Hepatocyte (in vitro differentiated cells): ENCODE measurements around the gene ZNF341. TPM values are rescaled to one million over a fixed set of nuclear protein-coding genes. Genes with fewer than 3 reads are reported as not detected.
"Not testable (repeated sequence)": the region's sequence is repeated elsewhere in the genome, so short reads cannot be mapped to it uniquely, and the experiment has no call there.

Source experiments
- DNase-seq: peaks from one replicate; pipeline ENCODE4 v3.0.0-alpha.2; 2016; ENCODE audit warnings: low spot score
- H2AFZ ChIP-seq: fragments of 200-600 bp; sonication (generic); 2 replicates; pipeline ENCODE4 v1.6.0; 2016; ENCODE audit warnings: antibody characterized with exemption, mild to moderate bottlenecking
- H3K27ac ChIP-seq: fragments of 200-600 bp; sonication (generic); 2 replicates; pipeline ENCODE4 v1.5.1; 2016; ENCODE audit warnings: mild to moderate bottlenecking
- H3K27me3 ChIP-seq: fragments of 200-600 bp; sonication (generic); 2 replicates; pipeline ENCODE4 v1.6.1; 2016
- H3K36me3 ChIP-seq: fragments of 200-600 bp; sonication (generic); replicated peaks from 2 replicates; pipeline ENCODE4 v1.5.1; 2016; ENCODE audit warnings: low read depth; ENCODE audit not compliant: insufficient read depth
- H3K4me1 ChIP-seq: fragments of 200-600 bp; sonication (generic); 2 replicates; pipeline ENCODE4 v1.5.1; 2016; ENCODE audit warnings: mild to moderate bottlenecking, moderate library complexity; ENCODE audit not compliant: insufficient read depth
- H3K4me2 ChIP-seq: fragments of 200-600 bp; sonication (generic); 2 replicates; pipeline ENCODE4 v1.6.0; 2016
- H3K4me3 ChIP-seq: fragments of 200-600 bp; sonication (generic); 2 replicates; pipeline ENCODE4 v1.5.1; 2016; ENCODE audit warnings: mild to moderate bottlenecking
- H3K79me2 ChIP-seq: fragments of 200-600 bp; sonication (generic); 2 replicates; pipeline ENCODE4 v1.6.0; 2017; ENCODE audit warnings: mild to moderate bottlenecking
- H3K9me2 ChIP-seq: fragments of 200-600 bp; sonication (generic); replicated peaks from 2 replicates; pipeline ENCODE4 v1.6.0; 2017; ENCODE audit warnings: mild to moderate bottlenecking; ENCODE audit not compliant: insufficient read depth
- H3K9me3 ChIP-seq: fragments of 200-600 bp; sonication (generic); 2 replicates; pipeline ENCODE4 v1.5.1; 2016; ENCODE audit warnings: low read depth, mild to moderate bottlenecking
- H4K20me1 ChIP-seq: fragments of 200-600 bp; sonication (generic); 2 replicates; pipeline ENCODE4 v1.6.0; 2016; ENCODE audit warnings: mild to moderate bottlenecking; ENCODE audit not compliant: insufficient read depth, poor library complexity, severe bottlenecking
- CTCF ChIP-seq: fragments of 200-600 bp; sonication (generic); IDR thresholded peaks from 2 replicates; pipeline ENCODE4 v1.5.1; 2016; ENCODE audit warnings: antibody characterized with exemption, mild to moderate bottlenecking; ENCODE audit not compliant: poor library complexity
- EZH2 ChIP-seq: fragments of 200-600 bp; sonication (generic); IDR thresholded peaks from 2 replicates; pipeline ENCODE4 v1.6.1; 2016; ENCODE audit warnings: antibody characterized with exemption, mild to moderate bottlenecking, borderline replicate concordance
- EZH2phosphoT487 ChIP-seq: fragments of 200-600 bp; sonication (generic); IDR thresholded peaks from one replicate; pipeline ENCODE4 v1.6.1; 2018; ENCODE audit warnings: antibody characterized with exemption, mild to moderate bottlenecking, low read depth, moderate library complexity; ENCODE audit not compliant: unreplicated experiment, severe bottlenecking
- WGBS: methylation state at CpG from one replicate; pipeline ENCODE4 v1.1.6; 2016; ENCODE audit warnings: low lambda C conversion rate; ENCODE audit errors: missing lambda C conversion rate; 5-methylcytosine and 5-hydroxymethylcytosine counted together
- polyA plus RNA-seq: library from polyadenylated mRNA; unstranded; fragments of >200 nt; fragmentation: Nextera tagmentation; extraction: Ambion mirVana; gene quantifications from 2 replicates; pipeline ENCODE4 v1.2.1, GENCODE V29; 2016
- total RNA-seq: library from RNA; depleted of rRNA; stranded (reverse); fragments of >200 nt; gene quantifications from 2 replicates; pipeline ENCODE4 v1.2.3, GENCODE V29; 2014

Gene ZNF341
- total and polyA plus RNA-seq, 2 experiments from 2014 or later = 2.3 to 3.6 TPM

GRCh38 chr20:33751775-33752174, 20.0 kb downstream of the ZNF341 start:
- TF ChIP-seq CTCF = no peak
- TF ChIP-seq EZH2phosphoT487 = no peak
- TF ChIP-seq EZH2 = no peak
- Histone ChIP-seq H3K4me2 (no peak overlapping the region), H3K4me3 (no peak overlapping the region), H3K27ac (no peak overlapping the region), H2AFZ (no peak overlapping the region), H3K4me1 (no peaks in the 10 kb centered on the region), H3K27me3 (no peaks in the 10 kb centered on the region), H3K36me3 (no peaks in the 10 kb centered on the region), H3K9me3 (no peaks in the 10 kb centered on the region), H3K9me2 (no peaks in the 10 kb centered on the region), H4K20me1 (no peaks in the 10 kb centered on the region), H3K79me2 (no peaks in the 10 kb centered on the region)
- no peak for DNase-seq
- WGBS = 94% methylated on average over 4 of the region's 4 CpGs

- TF ChIP-seq EZH2phosphoT487 = no peak
- H3K4me1 ChIP-seq = no peaks in the 10 kb centered on the region
- H3K9me2 ChIP-seq = no peaks in the 10 kb centered on the region
- H3K4me3 ChIP-seq = no peak overlapping the region
- H3K36me3 ChIP-seq = no peaks in the 10 kb centered on the region
- no peaks in the 10 kb centered on the region for H3K9me3 ChIP-seq
- no peaks in the 10 kb centered on the region for H4K20me1 ChIP-seq
- no peak for DNase-seq
- H3K4me2 ChIP-seq = no peak overlapping the region
- H3K79me2 ChIP-seq = no peaks in the 10 kb centered on the region
- 93% methylated on average over 7 of the region's 7 CpGs for WGBS
- H3K27ac ChIP-seq = no peak overlapping the region
- no peak overlapping the region for H2AFZ ChIP-seq
- no peaks in the 10 kb centered on the region for H3K27me3 ChIP-seq
These were observed 21.3 kb downstream of the ZNF341 start for GRCh38 chr20:33753143-33753542.

GRCh38 chr20:33753763-33754162, 22.0 kb downstream of the ZNF341 start:
- Histone ChIP-seq H3K27ac (no peak overlapping the region), H3K79me2 (no peaks in the 10 kb centered on the region), H3K4me3 (no peak overlapping the region), H3K4me1 (no peaks in the 10 kb centered on the region), H4K20me1 (no peaks in the 10 kb centered on the region), H3K36me3 (no peaks in the 10 kb centered on the region), H3K4me2 (no peak overlapping the region), H3K9me2 (no peaks in the 10 kb centered on the region), H3K9me3 (no peaks in the 10 kb centered on the region), H3K27me3 (no peaks in the 10 kb centered on the region), H2AFZ (no peak overlapping the region)
- DNase-seq = no peak
- no peak for TF ChIP-seq EZH2
- TF ChIP-seq CTCF = no peak
- TF ChIP-seq EZH2phosphoT487 = no peak
- 95% methylated on average over 5 of the region's 5 CpGs for WGBS

GRCh38 chr20:33755936-33756490, 24.2 kb downstream of the ZNF341 start:
- H4K20me1 ChIP-seq, H3K27me3 ChIP-seq, H3K4me2 ChIP-seq, H3K9me3 ChIP-seq, H2AFZ ChIP-seq, H3K79me2 ChIP-seq, H3K4me1 ChIP-seq, H3K4me3 ChIP-seq, H3K27ac ChIP-seq, H3K9me2 ChIP-seq, H3K36me3 ChIP-seq, DNase-seq: not testable (repeated sequence)
- WGBS = 88% methylated on average over 10 of the region's 10 CpGs
